Trophoblast cell (in vitro differentiated cells and primary cell): ENCODE results near the gene HEXA.

Experiments
- DNase-seq, 2 donors: peaks; one replicate each; pipeline ENCODE4 v3.0.0-alpha.2; 2016
- H2AFZ ChIP-seq: 2 replicates; pipeline ENCODE4 v1.6.1; 2013; ENCODE audit warnings: low read length, moderate library complexity, mild to moderate bottlenecking; ENCODE audit not compliant: insufficient read depth, poor library complexity
- H2AK5ac ChIP-seq: 2 replicates; pipeline ENCODE4 v1.6.1; 2013; ENCODE audit warnings: mild to moderate bottlenecking, low read length
- H2BK120ac ChIP-seq: 2 replicates; pipeline ENCODE4 v1.6.1; 2013; ENCODE audit warnings: low read length, mild to moderate bottlenecking, moderate library complexity; ENCODE audit not compliant: insufficient read depth, poor library complexity
- H2BK12ac ChIP-seq: 2 replicates; pipeline ENCODE4 v1.6.1; 2013; ENCODE audit warnings: mild to moderate bottlenecking, low read length, moderate library complexity
- H2BK5ac ChIP-seq: 2 replicates; pipeline ENCODE4 v1.6.1; 2013; ENCODE audit warnings: low read length, low read depth, moderate library complexity, mild to moderate bottlenecking; ENCODE audit not compliant: poor library complexity
- H3K14ac ChIP-seq: 2 replicates; pipeline ENCODE4 v1.6.1; 2013; ENCODE audit warnings: mild to moderate bottlenecking, low read length
- H3K18ac ChIP-seq: 2 replicates; pipeline ENCODE4 v1.6.1; 2013; ENCODE audit warnings: mild to moderate bottlenecking, low read length
- H3K23ac ChIP-seq: 2 replicates; pipeline ENCODE4 v1.6.1; 2013; ENCODE audit warnings: low read length
- H3K27ac ChIP-seq: 2 replicates; pipeline ENCODE4 v1.5.1; 2013; ENCODE audit warnings: low read depth, mild to moderate bottlenecking, inconsistent platforms, low read length, moderate library complexity
- H3K27me3 ChIP-seq: 2 replicates; pipeline ENCODE4 v1.6.1; 2013; ENCODE audit warnings: inconsistent platforms, mild to moderate bottlenecking, low read length, moderate library complexity; ENCODE audit not compliant: insufficient read depth
- H3K36me3 ChIP-seq, 2 experiments: 1 replicate in 1 of 2; 2 replicates in 1 of 2; pipeline ENCODE4 v1.6.1; 2013; ENCODE audit warnings: low read length in 2 of 2, mild to moderate bottlenecking in 2 of 2, moderate library complexity in 1 of 2; ENCODE audit not compliant: insufficient read depth in 2 of 2, control insufficient read depth in 1 of 2
- H3K4ac ChIP-seq: 2 replicates; pipeline ENCODE4 v1.6.1; 2013; ENCODE audit warnings: low read depth, mild to moderate bottlenecking, low read length, moderate library complexity
- H3K4me1 ChIP-seq, 2 experiments: 1 replicate in 1 of 2; 2 replicates in 1 of 2; pipeline ENCODE4 v1.6.1; 2013; ENCODE audit warnings: low read length in 2 of 2, mild to moderate bottlenecking in 2 of 2, moderate library complexity in 1 of 2; ENCODE audit not compliant: insufficient read depth in 2 of 2, control insufficient read depth in 1 of 2
- H3K4me2 ChIP-seq: 2 replicates; pipeline ENCODE4 v1.6.1; 2013; ENCODE audit warnings: inconsistent platforms, mild to moderate bottlenecking, low read length, moderate library complexity
- H3K4me3 ChIP-seq: 2 replicates; pipeline ENCODE4 v1.5.1; 2013; ENCODE audit warnings: mild to moderate bottlenecking, low read depth, low read length, inconsistent platforms
- H3K79me1 ChIP-seq: one replicate; pipeline ENCODE4 v1.6.1; 2013; ENCODE audit warnings: low read length
- H3K79me2 ChIP-seq: 2 replicates; pipeline ENCODE4 v1.6.1; 2013; ENCODE audit warnings: low read length, mild to moderate bottlenecking; ENCODE audit not compliant: control insufficient read depth, insufficient read depth, poor library complexity
- H3K9ac ChIP-seq: 2 replicates; pipeline ENCODE4 v1.6.1; 2013; ENCODE audit warnings: mild to moderate bottlenecking, low read length
- H3K9me3 ChIP-seq: 2 replicates; pipeline ENCODE4 v1.6.1; 2013; ENCODE audit warnings: low read depth, mild to moderate bottlenecking, control low read depth, inconsistent platforms, low read length; ENCODE audit not compliant: insufficient read depth
- H4K12ac ChIP-seq: 2 replicates; pipeline ENCODE4 v1.6.1; 2013; ENCODE audit warnings: low read depth, mild to moderate bottlenecking, low read length, moderate library complexity
- H4K8ac ChIP-seq: 2 replicates; pipeline ENCODE4 v1.6.1; 2013; ENCODE audit warnings: low read depth, mild to moderate bottlenecking, low read length, moderate library complexity
- H4K91ac ChIP-seq: one replicate; pipeline ENCODE4 v1.6.1; 2013; ENCODE audit warnings: low read depth, mild to moderate bottlenecking, low read length, moderate library complexity
- WGBS: extraction: QIAGEN DNeasy Blood & Tissue Kit; methylation state at CpG from one replicate; pipeline ENCODE4 v1.1.7; 2013; ENCODE audit warnings: missing lambda C conversion rate; ENCODE audit not compliant: insufficient read length, insufficient coverage; ENCODE audit errors: extremely low coverage; 5-methylcytosine and 5-hydroxymethylcytosine counted together

HEXA gene

DNA sequence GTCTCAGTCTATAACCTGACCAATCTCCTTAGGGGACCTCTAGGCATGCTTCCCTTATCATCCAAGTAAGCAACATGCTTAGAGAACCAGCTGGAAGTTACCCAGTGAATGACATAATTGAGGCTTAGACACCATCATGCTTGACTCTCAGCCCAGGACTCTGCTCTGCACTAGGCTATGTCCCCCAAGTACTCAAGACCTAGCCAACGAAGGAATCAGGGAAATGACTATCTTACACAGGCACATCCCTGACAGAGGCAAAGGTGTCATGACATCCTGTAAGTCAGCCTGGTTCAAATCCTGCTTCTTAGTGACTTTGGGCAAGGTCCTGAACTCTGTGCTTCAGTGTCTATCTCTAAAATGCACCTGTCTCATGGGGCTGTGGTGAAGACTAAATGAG, 31.2 kb downstream of the HEXA start:
- Histone ChIP-seq H4K12ac (no peak overlapping the region), H3K36me3 (peaks cover 27 to 51% of the 10 kb centered on the region in 2 experiments), H3K23ac (no peak overlapping the region), H3K4me2 (no peak overlapping the region), H3K79me2 (no peaks in the 10 kb centered on the region), H3K27ac (no peak overlapping the region), H3K4ac (no peak overlapping the region), H3K9ac (no peak overlapping the region), H3K18ac (no peak overlapping the region), H2BK5ac (no peak overlapping the region), H3K4me1 (peaks cover 0 to 6% of the 10 kb centered on the region in 2 experiments), H4K8ac (no peak overlapping the region), H3K27me3 (no peaks in the 10 kb centered on the region), H3K14ac (no peak overlapping the region), H4K91ac (no peak overlapping the region), H3K4me3 (no peak overlapping the region), H2BK12ac (no peak overlapping the region), H2BK120ac (no peak overlapping the region), H3K79me1 (no peaks in the 10 kb centered on the region), H2AFZ (no peak overlapping the region), H3K9me3 (peaks cover 2% of the 10 kb centered on the region), H2AK5ac (no peak overlapping the region)
- no peak for DNase-seq
- no CpG with 5 or more reads among the region's 1 CpG for WGBS

DNA sequence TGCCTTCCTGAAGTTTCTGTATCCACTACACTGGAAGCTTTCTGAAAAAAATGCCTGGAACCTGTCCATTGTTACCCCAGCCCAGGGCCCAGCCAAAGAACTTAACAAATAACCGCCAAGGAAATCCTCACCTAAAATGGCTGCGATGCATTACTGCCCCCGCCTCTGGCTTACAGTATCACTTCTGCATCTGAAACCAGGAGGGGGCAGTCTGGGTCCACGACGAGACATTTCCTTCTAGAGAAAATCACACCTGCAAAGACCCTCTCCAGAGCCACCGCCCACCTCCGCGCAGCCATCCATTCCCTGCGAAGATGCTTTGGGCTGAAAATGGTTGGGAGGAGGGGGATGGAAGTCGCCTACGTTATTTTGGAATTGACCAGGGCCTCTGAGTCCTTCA, 33.4 kb downstream of the HEXA start:
- no peaks in the 10 kb centered on the region for H3K79me2 ChIP-seq
- WGBS = no CpG with 5 or more reads among the region's 11 CpGs
- H3K79me1 ChIP-seq = no peaks in the 10 kb centered on the region
- H3K18ac ChIP-seq = no peak overlapping the region
- peaks cover 2% of the 10 kb centered on the region for H3K9me3 ChIP-seq
- H3K36me3 ChIP-seq = peaks cover 22 to 33% of the 10 kb centered on the region in 2 experiments
- no peak overlapping the region for H2BK120ac ChIP-seq
- no peak overlapping the region for H2BK5ac ChIP-seq
- peaks cover 0 to 6% of the 10 kb centered on the region in 2 experiments for H3K4me1 ChIP-seq
- no peak overlapping the region for H3K14ac ChIP-seq
- H3K27ac ChIP-seq = no peak overlapping the region
- no peak overlapping the region for H4K8ac ChIP-seq
- H3K23ac ChIP-seq = no peak overlapping the region
- peak; percentile 44 to 59 for DNase-seq
- H3K4me2 ChIP-seq = no peak overlapping the region
- no peak overlapping the region for H2AK5ac ChIP-seq
- H2AFZ ChIP-seq = no peak overlapping the region
- H3K9ac ChIP-seq = no peak overlapping the region
- no peak overlapping the region for H4K91ac ChIP-seq
- no peak overlapping the region for H4K12ac ChIP-seq
- no peak overlapping the region for H2BK12ac ChIP-seq
- no peaks in the 10 kb centered on the region for H3K27me3 ChIP-seq
- H3K4ac ChIP-seq = no peak overlapping the region
- H3K4me3 ChIP-seq = no peak overlapping the region

DNA sequence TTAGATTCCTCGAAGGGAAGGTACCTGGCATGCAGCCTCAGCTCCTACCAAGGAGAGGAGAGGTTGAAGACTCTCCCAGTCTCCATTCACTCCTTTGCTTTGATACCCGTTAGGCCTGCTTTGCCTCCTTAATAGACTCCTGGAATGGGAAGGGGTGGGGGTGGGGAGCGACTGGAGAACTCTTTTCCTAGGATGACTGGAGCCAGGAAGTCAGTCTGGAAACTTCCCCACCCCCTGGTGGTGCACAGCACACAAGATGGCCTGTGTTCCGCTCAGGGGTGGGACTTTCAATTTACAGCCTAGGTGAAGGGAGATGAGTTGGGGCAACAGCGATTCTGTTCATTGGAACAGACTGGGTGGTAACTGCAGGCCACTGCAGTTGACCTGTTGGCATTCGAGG, 34.5 kb downstream of the HEXA start:
- H2BK120ac ChIP-seq = no peak overlapping the region
- WGBS = no CpG with 5 or more reads among the region's 6 CpGs
- H3K9ac ChIP-seq = no peak overlapping the region
- no peak overlapping the region for H3K14ac ChIP-seq
- peak overlapping the region; percentile 78 for H3K23ac ChIP-seq
- H2AFZ ChIP-seq = no peak overlapping the region
- no peak overlapping the region for H2BK12ac ChIP-seq
- H4K91ac ChIP-seq = no peak overlapping the region
- H3K18ac ChIP-seq = no peak overlapping the region
- no peak overlapping the region for H3K4me3 ChIP-seq
- H3K4me1 ChIP-seq = peaks cover 0 to 6% of the 10 kb centered on the region in 2 experiments
- H3K79me1 ChIP-seq = no peaks in the 10 kb centered on the region
- no peaks in the 10 kb centered on the region for H3K79me2 ChIP-seq
- DNase-seq = no peak
- no peak overlapping the region for H2AK5ac ChIP-seq
- no peak overlapping the region for H3K27ac ChIP-seq
- H3K9me3 ChIP-seq = peaks cover 2% of the 10 kb centered on the region
- no peak overlapping the region for H3K4me2 ChIP-seq
- no peak overlapping the region for H3K4ac ChIP-seq
- no peak overlapping the region for H4K12ac ChIP-seq
- H3K27me3 ChIP-seq = no peaks in the 10 kb centered on the region
- H4K8ac ChIP-seq = no peak overlapping the region
- peaks cover 16 to 24% of the 10 kb centered on the region in 2 experiments for H3K36me3 ChIP-seq
- no peak overlapping the region for H2BK5ac ChIP-seq

DNA sequence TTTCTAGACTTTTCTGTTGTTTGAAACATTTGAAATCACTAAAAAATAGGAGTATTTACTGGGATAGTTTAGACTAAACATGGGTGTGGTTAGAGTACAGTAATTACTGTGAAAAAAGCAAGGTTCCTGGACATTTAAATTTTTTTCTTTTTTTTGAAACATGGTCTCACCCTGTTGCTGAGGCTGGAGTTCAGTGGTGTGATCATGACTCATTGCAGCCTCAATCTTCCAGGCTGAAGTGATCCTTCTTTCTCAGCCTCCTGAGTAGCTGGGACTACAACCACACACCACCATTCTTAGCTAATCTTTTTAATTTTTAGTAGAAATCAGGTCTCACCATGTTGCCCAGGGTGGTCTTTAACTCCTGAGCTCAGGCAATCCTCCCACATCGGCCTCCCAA, 35.4 kb downstream of the HEXA start:
- WGBS = no CpG with 5 or more reads among the region's 1 CpG
- DNase-seq = no peak
- no peak overlapping the region for H3K23ac ChIP-seq

More for the DNA sequence above, 35.4 kb downstream of the HEXA start:
- H3K79me1 ChIP-seq = no peaks in the 10 kb centered on the region
- H3K4me3 ChIP-seq = no peak overlapping the region
- no peak overlapping the region for H4K12ac ChIP-seq
- no peak overlapping the region for H4K91ac ChIP-seq
- no peaks in the 10 kb centered on the region for H3K79me2 ChIP-seq
- no peak overlapping the region for H3K4ac ChIP-seq
- no peak overlapping the region for H3K18ac ChIP-seq
- H2AFZ ChIP-seq = no peak overlapping the region
- H3K36me3 ChIP-seq = peaks cover 9 to 14% of the 10 kb centered on the region in 2 experiments
- H4K8ac ChIP-seq = no peak overlapping the region
- H3K9ac ChIP-seq = no peak overlapping the region
- no peak overlapping the region for H2BK5ac ChIP-seq
- H3K27ac ChIP-seq = no peak overlapping the region
- H3K14ac ChIP-seq = no peak overlapping the region
- H3K4me1 ChIP-seq = peaks cover 0 to 6% of the 10 kb centered on the region in 2 experiments
- no peak overlapping the region for H2AK5ac ChIP-seq
- H2BK12ac ChIP-seq = no peak overlapping the region
- H3K9me3 ChIP-seq = peaks cover 2% of the 10 kb centered on the region
- no peak overlapping the region for H3K4me2 ChIP-seq
- no peak overlapping the region for H2BK120ac ChIP-seq
- no peaks in the 10 kb centered on the region for H3K27me3 ChIP-seq
